HG03460 (cell line): ENCODE measurements around the gene KLHL29.

ENCODE experiments used
- ATAC-seq: cut with Tn5 transposase; IDR thresholded peaks from one replicate; pipeline ENCODE4 v1.9.1; 2021; ENCODE audit not compliant: unreplicated experiment

The KLHL29 gene

GRCh38 chr2:23420840-23421476 lies 36.0 kb downstream of the KLHL29 start:
- no peak for ATAC-seq

- ATAC-seq, result no peak
Measured at GRCh38 chr2:23422089-23423061, 37.4 kb downstream of the KLHL29 start.

- ATAC-seq, result no peak
Measured at GRCh38 chr2:23423062-23423872, 38.3 kb downstream of the KLHL29 start.

- no peak for ATAC-seq
Measured at GRCh38 chr2:23423873-23424680, 39.1 kb downstream of the KLHL29 start.

GRCh38 chr2:23425338-23425871 lies 40.4 kb downstream of the KLHL29 start:
- no peak for ATAC-seq

GRCh38 chr2:23425885-23426262 lies 40.9 kb downstream of the KLHL29 start:
- no peak for ATAC-seq

- no peak for ATAC-seq
Measured at GRCh38 chr2:23426263-23426905, 41.4 kb downstream of the KLHL29 start.

- ATAC-seq, result no peak
Measured at GRCh38 chr2:23427350-23427749, 42.4 kb downstream of the KLHL29 start.

- ATAC-seq, result no peak
Measured at GRCh38 chr2:23427976-23428375, 43.0 kb downstream of the KLHL29 start.

GRCh38 chr2:23429036-23429435 lies 44.1 kb downstream of the KLHL29 start:
- ATAC-seq, result no peak

GRCh38 chr2:23430263-23430662 lies 45.3 kb downstream of the KLHL29 start:
- ATAC-seq, result no peak

- ATAC-seq, result no peak
Measured at GRCh38 chr2:23432531-23432930, 47.6 kb downstream of the KLHL29 start.

- ATAC-seq, result no peak
Measured at GRCh38 chr2:23433282-23433681, 48.3 kb downstream of the KLHL29 start.

GRCh38 chr2:23434721-23435121 lies 49.7 kb downstream of the KLHL29 start:
- ATAC-seq, result no peak

GRCh38 chr2:23435250-23436035 lies 50.5 kb downstream of the KLHL29 start:
- no peak for ATAC-seq

GRCh38 chr2:23436346-23437098 lies 51.5 kb downstream of the KLHL29 start:
- ATAC-seq, result no peak

GRCh38 chr2:23441414-23441813 lies 56.4 kb downstream of the KLHL29 start:
- no peak for ATAC-seq

GRCh38 chr2:23445450-23445868 lies 60.5 kb downstream of the KLHL29 start:
- ATAC-seq, result no peak
